Neural progenitor cell (in vitro differentiated cells): Measurements from ENCODE around the gene PREX1.

Source experiments
- EZH2 ChIP-seq: fragments of 200-600 bp; sonication (generic); IDR thresholded peaks from 2 replicates; pipeline ENCODE4 v1.6.1; 2017; ENCODE audit warnings: antibody characterized with exemption, mild to moderate bottlenecking, moderate library complexity
- EZH2phosphoT487 ChIP-seq: fragments of 200-600 bp; sonication (generic); IDR thresholded peaks from 2 replicates; pipeline ENCODE4 v1.6.1; 2017; ENCODE audit warnings: antibody characterized with exemption
- TF ChIP-seq, protein P1 (sequence below): fragments of 200-600 bp; sonication (generic); IDR thresholded peaks from 2 replicates; pipeline ENCODE4 v1.5.1; 2017; ENCODE audit warnings: antibody characterized with exemption, mild to moderate bottlenecking

DNA sequence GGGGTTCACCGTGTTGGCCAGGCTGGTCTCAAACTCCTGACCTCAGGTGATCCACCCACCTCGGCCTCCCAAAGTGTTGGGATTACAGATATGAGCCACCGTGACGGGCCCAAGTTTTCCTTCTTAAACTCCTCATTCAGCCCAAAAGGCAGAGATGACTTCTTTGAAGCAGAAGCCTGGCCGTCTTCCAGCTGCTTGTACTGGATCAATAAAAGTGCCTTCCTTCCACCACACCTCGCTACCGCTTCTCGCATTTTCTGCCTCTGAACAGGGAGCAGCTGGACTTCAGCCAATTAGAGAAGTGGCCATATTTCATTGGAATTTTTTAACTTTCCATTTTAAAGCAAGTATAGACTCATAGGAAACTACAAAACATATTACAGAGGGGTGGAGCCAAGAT, 241.1 kb downstream of the PREX1 start:
- TF ChIP-seq EZH2 (no peak), EZH2phosphoT487 (no peak)
- TF ChIP-seq, protein P1, sequence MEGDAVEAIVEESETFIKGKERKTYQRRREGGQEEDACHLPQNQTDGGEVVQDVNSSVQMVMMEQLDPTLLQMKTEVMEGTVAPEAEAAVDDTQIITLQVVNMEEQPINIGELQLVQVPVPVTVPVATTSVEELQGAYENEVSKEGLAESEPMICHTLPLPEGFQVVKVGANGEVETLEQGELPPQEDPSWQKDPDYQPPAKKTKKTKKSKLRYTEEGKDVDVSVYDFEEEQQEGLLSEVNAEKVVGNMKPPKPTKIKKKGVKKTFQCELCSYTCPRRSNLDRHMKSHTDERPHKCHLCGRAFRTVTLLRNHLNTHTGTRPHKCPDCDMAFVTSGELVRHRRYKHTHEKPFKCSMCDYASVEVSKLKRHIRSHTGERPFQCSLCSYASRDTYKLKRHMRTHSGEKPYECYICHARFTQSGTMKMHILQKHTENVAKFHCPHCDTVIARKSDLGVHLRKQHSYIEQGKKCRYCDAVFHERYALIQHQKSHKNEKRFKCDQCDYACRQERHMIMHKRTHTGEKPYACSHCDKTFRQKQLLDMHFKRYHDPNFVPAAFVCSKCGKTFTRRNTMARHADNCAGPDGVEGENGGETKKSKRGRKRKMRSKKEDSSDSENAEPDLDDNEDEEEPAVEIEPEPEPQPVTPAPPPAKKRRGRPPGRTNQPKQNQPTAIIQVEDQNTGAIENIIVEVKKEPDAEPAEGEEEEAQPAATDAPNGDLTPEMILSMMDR = no peak
